HepG2 (cell line): ENCODE measurements around the gene MYO6. TPM values are rescaled to one million over a fixed set of nuclear protein-coding genes. Genes with fewer than 3 reads are reported as not detected.

Experiments used
- ATAC-seq: fragments of 200-7000 bp; cut with Tn5 transposase; 3 replicates; pipeline ENCODE4 v1.9.1; 2020; ENCODE audit warnings: mild to moderate bottlenecking, moderate library complexity
- BruUV-seq: library from RNA; stranded (reverse); fragments of 400-500 nt; replicated peaks from 2 replicates; lab custom pipeline; 2021; lab: Mats Ljungman, UMichigan
- CTCF ChIA-PET: fragments of 300-600 bp; formaldehyde crosslinking; extraction: SDS; loops from one replicate; lab custom pipeline; 2021; ENCODE audit warnings: low total read pairs, inconsistent platforms, low intra/inter-chr PET ratio; lab: Yijun Ruan, JAX
- POLR2A ChIA-PET: fragments of 350-600 bp; sonication (Branson Sonifier 250); formaldehyde crosslinking; loops from one replicate; lab custom pipeline; 2020; ENCODE audit warnings: antibody characterized with exemption, inconsistent platforms; lab: Yijun Ruan, JAX
- DNase-seq: peaks from one replicate; pipeline ENCODE4 v3.0.0-alpha.2; 2015; ENCODE audit warnings: low spot score
- FAIRE-seq: peaks from 3 replicates; lab custom pipeline; 2011; peaks lifted over from hg19 to GRCh38; lab: Jason Lieb, UNC
- H2AFZ ChIP-seq: one replicate; pipeline ENCODE4 v1.6.1; 2011; ENCODE audit warnings: low read length, inconsistent platforms
- H3K27ac ChIP-seq: fragments of 300-600 bp; 3 replicates; pipeline ENCODE4 v1.8.0; 2011; ENCODE audit warnings: mixed run types, mild to moderate bottlenecking, mixed read lengths, low read length, inconsistent platforms; ENCODE audit not compliant: insufficient read depth; ENCODE audit errors: extremely low read length
- H3K27me3 ChIP-seq, 2 experiments: fragments of 200-600 bp in 1 of 2; 2 replicates in 1 of 2; 3 replicates in 1 of 2; pipeline versions ENCODE4 v1.6.0 to v1.8.0; 2011; ENCODE audit warnings: low read length in 2 of 2, mild to moderate bottlenecking in 2 of 2, moderate library complexity in 2 of 2, inconsistent platforms in 1 of 2; ENCODE audit not compliant: insufficient read depth in 2 of 2, control insufficient read depth in 1 of 2
- H3K36me3 ChIP-seq, 2 experiments: fragments of 200-600 bp in 1 of 2; replicated peaks in 1 of 2; 2 replicates in 1 of 2; 3 replicates in 1 of 2; pipeline versions ENCODE4 v1.5.1 to v1.8.0; 2011; ENCODE audit warnings: low read length in 2 of 2, inconsistent platforms in 1 of 2; ENCODE audit not compliant: insufficient read depth in 2 of 2, control insufficient read depth in 1 of 2
- H3K4me1 ChIP-seq: 2 replicates; pipeline ENCODE4 v1.5.1; 2012; ENCODE audit warnings: low read length, inconsistent platforms; ENCODE audit not compliant: insufficient read depth
- H3K4me2 ChIP-seq: 2 replicates; pipeline ENCODE4 v1.6.0; 2011; ENCODE audit warnings: low read depth, low read length, inconsistent platforms
- H3K4me3 ChIP-seq, 3 experiments: fragments of 200-600 bp in 1 of 3; sonication (generic), shearing (Covaris generic) in 1 of 3; replicated peaks in 1 of 3; 2 replicates each; pipeline ENCODE4 v1.5.1; 2011 to 2016; ENCODE audit warnings: low read length in 3 of 3, inconsistent platforms in 2 of 3, low read depth in 2 of 3, mild to moderate bottlenecking in 2 of 3, control low read depth in 1 of 3, mixed read lengths in 1 of 3; ENCODE audit not compliant: insufficient read depth in 1 of 3
- H3K79me2 ChIP-seq: one replicate; pipeline ENCODE4 v1.6.1; 2011; ENCODE audit warnings: low read length, inconsistent platforms; ENCODE audit not compliant: insufficient read depth
- H3K9ac ChIP-seq: 2 replicates; pipeline ENCODE4 v1.6.0; 2011; ENCODE audit warnings: mild to moderate bottlenecking, low read depth, low read length, inconsistent platforms; ENCODE audit not compliant: insufficient read depth
- H3K9me3 ChIP-seq: 2 replicates; pipeline ENCODE4 v1.5.1; 2012; ENCODE audit warnings: mild to moderate bottlenecking, low read length
- H4K20me1 ChIP-seq: 2 replicates; pipeline ENCODE4 v1.6.0; 2011; ENCODE audit warnings: inconsistent platforms, mild to moderate bottlenecking, low read length, moderate library complexity; ENCODE audit not compliant: insufficient read depth
- DMAP1 ChIP-seq: IDR thresholded peaks from 2 replicates; pipeline ENCODE4 v1.6.1; 2016
- ELF3 ChIP-seq: IDR thresholded peaks from 2 replicates; pipeline ENCODE4 v1.6.1; 2016; ENCODE audit warnings: missing genetic modification reagents, missing compliant biosample characterization
- FIP1L1 ChIP-seq: fragments of 200-400 bp; formaldehyde crosslinking; IDR thresholded peaks from 2 replicates; pipeline ENCODE4 v1.6.1; 2018; ENCODE audit warnings: low read depth, mild to moderate bottlenecking, low read length, moderate library complexity, borderline replicate concordance; ENCODE audit not compliant: insufficient read depth
- GRHL1 ChIP-seq: sonication (generic); formaldehyde crosslinking; conservative IDR thresholded peaks from 2 replicates; pipeline ENCODE4 v1.8.0; 2022; ENCODE audit warnings: missing genetic modification reagents
- HNF1B ChIP-seq: sonication (generic); formaldehyde crosslinking; IDR thresholded peaks from 2 replicates; pipeline ENCODE4 v1.5.1; 2020; ENCODE audit warnings: mild to moderate bottlenecking, moderate library complexity, missing genetic modification reagents
- HNF4G ChIP-seq, 2 experiments: sonication (generic) in 1 of 2; formaldehyde crosslinking in 1 of 2; IDR thresholded peaks; 2 replicates each; pipeline versions ENCODE4 v1.4.0 to v1.6.1; 2011 to 2020; ENCODE audit warnings: borderline replicate concordance in 2 of 2, low read depth in 2 of 2, mild to moderate bottlenecking in 2 of 2, low read length in 1 of 2, missing genetic modification reagents in 1 of 2, moderate library complexity in 1 of 2
- NCOA2 ChIP-seq: sonication (generic); formaldehyde crosslinking; IDR thresholded peaks from 2 replicates; pipeline ENCODE4 v1.8.0; 2022; ENCODE audit warnings: inconsistent platforms
- NFE2L1 ChIP-seq: sonication (generic); formaldehyde crosslinking; IDR thresholded peaks from 2 replicates; pipeline ENCODE4 v1.4.0; 2020; ENCODE audit warnings: missing genetic modification reagents, mild to moderate bottlenecking, borderline replicate concordance
- NONO ChIP-seq, 2 experiments: fragments of 450-650 bp in 1 of 2; sonication (generic) in 1 of 2; formaldehyde crosslinking in 1 of 2; IDR thresholded peaks in 1 of 2; conservative IDR thresholded peaks in 1 of 2; 2 replicates each; pipeline versions ENCODE4 v1.6.1 to v1.8.0; 2017 to 2022; ENCODE audit warnings: mild to moderate bottlenecking in 1 of 2, missing genetic modification reagents in 1 of 2, moderate library complexity in 1 of 2
- TCF7 ChIP-seq: sonication (generic); IDR thresholded peaks from 2 replicates; pipeline ENCODE4 v1.6.1; 2016; ENCODE audit warnings: antibody characterized with exemption, low read depth
- ZNF10 ChIP-seq: sonication (generic); formaldehyde crosslinking; IDR thresholded peaks from 2 replicates; pipeline ENCODE4 v1.4.0; 2020; ENCODE audit warnings: mild to moderate bottlenecking, low read depth, missing genetic modification reagents, borderline replicate concordance
- ZNF451 ChIP-seq: sonication (generic); formaldehyde crosslinking; IDR thresholded peaks from 2 replicates; pipeline ENCODE4 v1.5.0; 2020; ENCODE audit warnings: mild to moderate bottlenecking, missing genetic modification reagents
- ZNF556 ChIP-seq: sonication (generic); formaldehyde crosslinking; IDR thresholded peaks from 2 replicates; pipeline ENCODE4 v1.4.0; 2020; ENCODE audit warnings: mild to moderate bottlenecking, missing genetic modification reagents, borderline replicate concordance
- ZNF879 ChIP-seq: sonication (generic); formaldehyde crosslinking; IDR thresholded peaks from 2 replicates; pipeline ENCODE4 v1.8.1; 2023; ENCODE audit warnings: missing genetic modification reagents
- WGBS: methylation state at CpG from one replicate; pipeline ENCODE4 v1.1.6; 2017; ENCODE audit warnings: low lambda C conversion rate; 5-methylcytosine and 5-hydroxymethylcytosine counted together
- in situ Hi-C: cut with HindIII; loops from 2 replicates; pipeline ENCODE4 v1.10.0; 2017; ENCODE audit warnings: low pct_unique_long_range_greater_than_20kb; ENCODE audit not compliant: extremely low pct_ligation_motif_present
- intact Hi-C: fragments of 100-400 bp; cut with micrococcal nuclease; formaldehyde crosslinking; loops from one replicate; pipeline ENCODE4 v1.10.0; 2022; ENCODE audit not compliant: unreplicated experiment
- polyA plus RNA-seq, 8 experiments: library from polyadenylated mRNA; depleted of rRNA in 3 of 8; stranded (reverse) in 7 of 8; unstranded in 1 of 8; fragments of >200 nt; fragmentation: Illumina TruSeq in 4 of 8; extraction: Trizol in 4 of 8; gene quantifications; 2 replicates each; pipeline versions ENCODE4 v1.2.1 to v1.2.3, GENCODE V29; 2011 to 2016; ENCODE audit warnings: low read depth in 4 of 8, missing spikeins in 1 of 8, mixed read lengths in 1 of 8; ENCODE audit not compliant: insufficient read depth in 1 of 8
- total RNA-seq, 5 experiments: library from RNA; depleted of rRNA; stranded (reverse); fragments of >200 nt; fragmentation: Illumina TruSeq; extraction: Trizol; gene quantifications; 2 replicates each; pipeline ENCODE4 v1.2.3, GENCODE V29; 2016; ENCODE audit warnings: low read depth in 1 of 5

Gene MYO6
- total and polyA plus RNA-seq, 2 of the 13 experiments (the other 11 are each of a cell fraction or from before 2014, with no cell fraction given): 5.4 to 7.5 TPM

DNA sequence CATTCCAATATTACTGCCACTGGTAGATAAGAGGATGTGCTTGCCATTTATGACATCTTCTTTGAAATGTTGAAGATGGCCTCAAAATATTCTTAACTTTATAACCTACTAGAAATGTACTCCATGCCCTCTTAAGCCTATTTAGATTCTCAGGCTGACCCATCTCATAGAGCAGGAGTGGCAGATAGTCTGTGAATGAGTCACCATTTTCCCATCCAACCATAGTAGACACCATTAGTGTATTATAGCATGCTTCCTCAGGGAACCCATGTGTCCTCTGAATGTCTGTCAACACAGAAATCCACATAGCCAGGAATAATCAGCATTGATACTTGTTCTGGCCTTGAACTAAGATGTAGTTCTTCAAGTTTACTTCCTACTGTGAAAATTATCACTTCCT lies 173.2 kb downstream of the MYO6 start:
- Histone ChIP-seq H3K79me2 (no peaks in the 10 kb centered on the region), H4K20me1 (no peaks in the 10 kb centered on the region), H3K4me2 (no peak overlapping the region), H3K27me3 (no peaks in the 10 kb centered on the region), H3K9me3 (no peaks in the 10 kb centered on the region), H3K4me1 (no peaks in the 10 kb centered on the region), H3K4me3 (no peak overlapping the region), H3K36me3 (no peaks in the 10 kb centered on the region), H3K27ac (no peak overlapping the region), H3K9ac (no peak overlapping the region), H2AFZ (no peak overlapping the region)
- FAIRE-seq (no peak), DNase-seq (no peak), ATAC-seq (no peak; the same call in 2 of the 3 replicates)
- ChIA-PET POLR2A (no interaction called here), CTCF (no interaction called here)
- no peak for TF ChIP-seq ZNF879 (CRISPR knock-in tag)
- no peak for TF ChIP-seq ZNF556 (CRISPR knock-in tag)
- TF ChIP-seq NONO (IDR thresholded peaks at IDR 0.05): no peak
- TF ChIP-seq NONO (CRISPR knock-in tag; conservative IDR thresholded peaks at IDR 0.05): no peak
- BruUV-seq: no TSS peak
- in situ Hi-C loops (no loop called here), intact Hi-C loops (no loop called here)

GRCh38 chr6:75926293-75927168 lies 177.5 kb downstream of the MYO6 start:
- Histone ChIP-seq H4K20me1 (no peaks in the 10 kb centered on the region), H2AFZ (no peak overlapping the region), H3K4me2 (no peak overlapping the region), H3K36me3 (no peaks in the 10 kb centered on the region), H3K4me3 (no peak overlapping the region), H3K9me3 (no peaks in the 10 kb centered on the region), H3K4me1 (no peaks in the 10 kb centered on the region), H3K9ac (no peak overlapping the region), H3K27me3 (no peaks in the 10 kb centered on the region; a peak in 1 of 5 replicates), H3K79me2 (no peaks in the 10 kb centered on the region), H3K27ac (no peak overlapping the region)
- POLR2A ChIA-PET: no interaction called here
- CTCF ChIA-PET: no interaction called here
- DNase-seq (no peak), ATAC-seq (no peak), FAIRE-seq (no peak)
- in situ Hi-C loops (loop anchor here (25.0 kb wide), 1 partner anchor 936 kb away; no protein-coding TSS in a partner anchor), intact Hi-C loops (no loop called here)
- WGBS: 65% methylated on average over 5 of the region's 5 CpGs
- BruUV-seq: no TSS peak
- no peak for TF ChIP-seq TCF7
- no peak for TF ChIP-seq NCOA2 (CRISPR knock-in tag)
- TF ChIP-seq NFE2L1 (CRISPR knock-in tag): no peak
- TF ChIP-seq GRHL1 (CRISPR knock-in tag): no peak
- TF ChIP-seq ZNF451: no peak
- TF ChIP-seq HNF1B: no peak
- no peak for TF ChIP-seq HNF4G (IDR thresholded peaks at IDR 0.05; ENCODE audit: borderline replicate concordance, low read depth, low read length)
- no peak for TF ChIP-seq HNF4G (CRISPR knock-in tag; IDR thresholded peaks at IDR 0.05; ENCODE audit: borderline replicate concordance, low read depth)
- TF ChIP-seq FIP1L1: no peak
- no peak for TF ChIP-seq ZNF10 (CRISPR knock-in tag)
- no peak for TF ChIP-seq ELF3
- TF ChIP-seq DMAP1: no peak
